GM11168 (cell line): ENCODE measurements around the gene ACAA1.

ENCODE experiments used
- in situ Hi-C: fragments of 300-500 bp; cut with MboI; formaldehyde crosslinking; loops from one replicate; pipeline ENCODE4 v1.12.0; 2022; ENCODE audit warnings: low sequenced_read_pairs; ENCODE audit not compliant: unreplicated experiment

Gene ACAA1

DNA sequence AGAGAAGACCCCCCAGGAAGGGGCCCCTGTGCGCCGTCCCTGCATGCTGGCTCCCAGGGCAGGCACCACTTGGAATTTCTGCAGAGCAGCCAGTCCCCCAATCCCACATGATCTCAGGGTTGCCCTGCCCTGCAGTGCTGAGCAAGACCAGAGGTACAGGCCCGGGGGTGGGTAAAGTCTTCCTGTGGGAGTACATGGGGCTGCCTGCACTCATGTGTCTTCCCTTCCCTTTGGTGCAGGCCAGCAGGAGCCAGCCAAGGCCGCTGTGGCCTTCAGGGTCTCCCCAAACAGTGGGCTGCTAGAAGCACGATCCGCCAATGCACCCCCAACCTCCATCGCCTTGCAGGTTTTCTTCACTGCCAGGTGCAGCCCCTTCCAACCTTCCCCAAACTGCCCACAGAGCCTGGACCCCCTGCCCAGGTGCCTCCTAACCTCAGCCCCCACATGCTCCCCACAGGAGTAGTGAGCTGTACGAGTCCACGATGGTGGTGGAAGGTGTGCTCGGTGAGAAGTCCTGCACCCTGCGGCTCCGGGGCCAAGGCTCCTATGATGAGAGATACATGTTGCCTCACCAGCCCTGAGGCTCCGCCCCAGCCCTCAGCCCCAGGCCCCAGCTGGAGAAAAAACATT, 15.0 kb downstream of the ACAA1 start:
- in situ Hi-C loops: no loop called here

DNA sequence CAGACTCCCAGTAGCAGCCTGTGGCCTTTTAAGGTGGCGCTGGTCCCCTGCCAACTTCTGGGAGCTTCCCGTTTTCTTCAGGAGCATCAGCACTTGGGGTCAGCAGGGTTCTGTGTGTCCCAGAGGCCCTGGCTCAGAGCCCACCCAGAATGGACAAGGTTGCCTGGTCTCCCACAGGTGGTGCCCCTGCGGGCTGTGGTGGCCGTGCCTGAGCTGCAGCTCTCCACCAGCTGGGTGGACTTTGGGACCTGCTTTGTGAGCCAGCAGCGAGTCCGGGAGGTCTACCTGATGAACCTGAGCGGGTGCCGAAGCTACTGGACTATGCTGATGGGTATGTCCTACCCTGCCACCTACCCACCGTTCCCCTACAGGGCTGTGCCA, 15.5 kb downstream of the ACAA1 start:
- in situ Hi-C loops: no loop called here

DNA sequence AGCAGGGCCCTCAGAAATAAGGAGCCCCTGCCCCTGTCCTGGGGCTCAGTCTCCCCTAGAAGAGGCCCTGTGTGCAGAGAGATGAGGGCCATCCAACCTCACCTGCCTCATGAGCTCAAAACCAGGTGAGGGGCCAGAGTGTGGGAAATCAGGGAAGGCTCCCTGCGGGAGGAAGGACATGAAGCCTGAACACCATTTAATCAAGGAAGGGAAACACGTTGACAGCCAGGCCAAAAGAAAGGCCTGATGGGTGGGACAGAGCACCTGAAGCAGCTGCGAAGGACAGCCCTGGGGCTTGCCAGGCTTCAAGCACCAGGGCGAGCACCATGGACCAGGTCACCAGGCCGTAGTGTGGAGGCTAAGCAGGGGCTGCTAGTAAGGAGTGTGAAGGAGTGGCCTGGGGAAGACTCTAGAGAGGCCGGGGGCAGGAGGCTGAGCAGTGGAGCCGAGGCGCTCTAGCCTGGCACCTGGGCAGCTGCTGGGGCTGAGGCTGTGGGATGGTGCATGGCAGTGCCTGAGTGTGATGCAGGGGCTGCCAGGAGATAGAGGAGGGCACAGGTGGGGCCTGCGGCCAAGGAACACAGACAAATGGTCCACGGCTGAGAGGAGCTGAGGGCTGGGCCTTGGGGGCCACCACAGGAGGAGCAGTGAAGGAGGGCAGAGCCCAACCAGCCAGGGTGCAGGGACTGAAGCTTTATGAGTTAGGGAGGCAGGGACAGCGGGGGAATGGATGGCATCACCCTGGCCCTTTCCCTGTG, 16.1 kb downstream of the ACAA1 start:
- in situ Hi-C loops: no loop called here

DNA sequence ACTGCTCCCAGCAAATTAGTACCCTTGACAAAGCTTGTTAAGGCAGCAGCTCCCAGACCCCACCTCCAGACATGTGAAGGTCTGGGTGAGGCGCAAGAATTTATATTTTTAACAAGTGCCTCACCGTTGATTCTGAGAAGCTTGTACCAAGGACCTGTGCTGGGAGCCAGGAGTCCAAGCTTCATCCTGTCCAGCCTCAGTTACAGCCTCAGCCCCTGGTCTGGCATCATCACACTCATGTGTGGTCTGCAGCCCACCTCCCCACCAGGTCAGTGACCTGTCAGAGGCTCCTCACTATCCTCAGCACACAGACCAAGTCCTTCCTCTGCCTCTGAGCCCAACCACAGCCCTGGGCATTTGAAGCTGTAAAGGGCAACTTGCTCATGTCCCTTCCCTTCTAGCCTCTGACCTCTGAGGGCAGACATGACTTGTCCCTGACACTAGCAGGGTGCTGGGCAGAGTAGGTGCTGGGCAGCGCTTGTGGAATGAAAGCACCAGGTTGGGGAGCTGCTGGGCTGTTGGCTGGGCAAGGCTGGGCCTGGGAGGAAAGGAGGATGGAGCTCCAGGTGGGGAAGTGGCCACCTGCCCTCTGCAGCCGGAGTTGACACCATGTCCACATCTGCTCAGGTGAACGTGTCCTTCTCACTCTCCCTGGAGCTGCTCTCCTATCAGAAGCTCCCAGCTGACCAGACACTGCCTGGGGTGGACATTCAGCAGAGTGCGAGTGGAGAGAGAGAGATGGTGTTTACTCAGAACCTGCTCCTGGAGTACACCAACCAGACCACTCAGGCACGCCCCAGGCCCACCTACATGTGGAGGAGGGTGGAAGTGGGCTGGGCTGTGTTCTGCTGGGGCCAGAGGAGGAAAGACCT, 16.9 kb downstream of the ACAA1 start:
- in situ Hi-C loops: no loop called here

GRCh38 chr3:38119248-38119544, 17.7 kb downstream of the ACAA1 start:
- in situ Hi-C loops: no loop called here

GRCh38 chr3:38118421-38119247, 18.3 kb downstream of the ACAA1 start:
- in situ Hi-C loops: no loop called here

DNA sequence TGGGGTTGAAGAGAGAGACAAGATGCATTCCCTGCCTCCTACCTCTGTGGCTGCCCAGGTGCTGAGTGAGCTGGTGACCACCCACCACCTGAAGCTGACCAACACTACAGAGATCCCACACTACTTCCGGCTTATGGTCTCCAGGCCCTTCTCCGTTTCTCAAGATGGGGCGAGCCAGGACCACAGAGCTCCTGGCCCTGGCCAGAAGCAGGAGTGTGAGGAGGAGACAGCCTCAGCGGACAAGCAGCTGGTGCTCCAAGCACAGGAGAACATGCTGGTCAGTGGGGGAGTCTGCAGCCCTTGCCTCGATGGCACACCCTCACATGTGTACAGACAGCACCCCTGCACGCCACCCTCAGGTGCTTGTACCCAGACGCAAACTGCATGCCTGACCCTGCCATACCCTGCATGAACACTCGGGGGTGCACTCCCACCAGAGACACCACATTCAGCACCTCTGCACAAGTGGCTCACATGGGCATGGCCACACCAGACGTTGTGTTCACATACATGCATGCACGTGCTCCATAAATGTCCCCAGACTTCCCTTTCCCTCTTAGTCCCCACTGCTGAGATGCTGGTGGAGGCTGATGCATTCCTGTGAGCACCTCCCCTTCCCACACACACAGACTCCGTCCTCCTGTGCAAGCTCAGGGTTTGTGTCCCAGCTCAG, 19.0 kb downstream of the ACAA1 start:
- in situ Hi-C loops: no loop called here

DNA sequence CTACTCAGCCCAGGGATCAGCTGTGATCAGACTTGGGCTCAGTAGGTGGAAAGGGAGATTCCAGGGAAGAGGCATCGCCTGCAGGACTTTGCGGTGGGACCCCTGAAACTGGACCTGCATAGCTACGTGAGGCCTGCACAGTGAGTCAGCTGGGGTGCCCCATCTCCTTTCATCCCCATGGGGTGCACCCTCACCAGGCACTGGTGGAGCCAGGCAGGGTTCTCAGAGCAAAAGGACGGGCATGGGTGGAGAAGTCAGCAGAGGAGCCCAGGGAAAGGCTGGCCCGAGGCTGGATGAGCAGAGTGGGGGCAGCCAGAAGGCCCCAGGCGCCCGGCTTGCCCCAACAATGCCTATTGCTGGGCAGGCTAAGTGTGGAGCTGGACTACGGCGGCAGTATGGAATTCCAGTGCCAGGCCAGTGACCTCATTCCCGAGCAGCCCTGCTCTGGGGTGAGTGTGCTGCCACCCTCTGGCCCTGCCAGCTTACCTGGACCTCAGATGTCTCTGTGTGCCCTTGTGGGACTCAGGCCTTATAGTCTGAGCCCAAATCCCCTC, 19.7 kb downstream of the ACAA1 start:
- in situ Hi-C loops: no loop called here

DNA sequence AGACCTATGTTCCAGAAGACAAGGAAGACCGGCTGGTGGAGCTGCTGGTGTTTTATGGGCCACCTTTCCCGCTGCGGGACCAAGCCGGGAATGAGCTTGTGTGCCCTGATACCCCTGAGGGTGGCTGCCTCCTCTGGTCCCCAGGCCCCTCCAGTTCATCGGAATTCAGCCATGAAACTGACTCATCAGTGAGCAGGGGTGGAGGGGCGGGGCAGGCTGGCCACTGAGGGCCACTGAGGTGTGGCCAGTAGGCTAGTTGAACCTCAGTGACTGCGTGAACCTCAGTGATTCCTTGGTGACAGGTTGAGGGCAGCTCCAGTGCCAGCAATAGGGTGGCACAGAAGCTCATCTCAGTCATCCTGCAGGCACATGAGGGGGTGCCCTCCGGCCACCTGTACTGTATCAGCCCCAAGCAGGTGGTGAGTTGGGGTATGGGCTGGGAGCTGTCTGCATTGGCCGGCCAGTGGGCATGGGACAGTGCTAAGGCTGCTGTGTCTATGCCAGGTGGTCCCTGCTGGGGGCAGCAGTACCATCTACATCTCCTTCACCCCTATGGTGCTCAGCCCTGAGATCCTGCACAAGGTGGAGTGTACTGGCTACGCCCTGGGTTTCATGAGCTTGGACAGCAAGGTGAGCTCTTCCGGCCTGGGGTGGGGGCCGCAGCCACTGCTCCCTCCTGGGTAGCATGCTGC, 20.3 kb downstream of the ACAA1 start:
- in situ Hi-C loops: no loop called here

GRCh38 chr3:38115645-38116427, 21.1 kb downstream of the ACAA1 start:
- in situ Hi-C loops: no loop called here

- in situ Hi-C loops: no loop called here
These were observed 21.9 kb downstream of the ACAA1 start for GRCh38 chr3:38114875-38115644.

DNA sequence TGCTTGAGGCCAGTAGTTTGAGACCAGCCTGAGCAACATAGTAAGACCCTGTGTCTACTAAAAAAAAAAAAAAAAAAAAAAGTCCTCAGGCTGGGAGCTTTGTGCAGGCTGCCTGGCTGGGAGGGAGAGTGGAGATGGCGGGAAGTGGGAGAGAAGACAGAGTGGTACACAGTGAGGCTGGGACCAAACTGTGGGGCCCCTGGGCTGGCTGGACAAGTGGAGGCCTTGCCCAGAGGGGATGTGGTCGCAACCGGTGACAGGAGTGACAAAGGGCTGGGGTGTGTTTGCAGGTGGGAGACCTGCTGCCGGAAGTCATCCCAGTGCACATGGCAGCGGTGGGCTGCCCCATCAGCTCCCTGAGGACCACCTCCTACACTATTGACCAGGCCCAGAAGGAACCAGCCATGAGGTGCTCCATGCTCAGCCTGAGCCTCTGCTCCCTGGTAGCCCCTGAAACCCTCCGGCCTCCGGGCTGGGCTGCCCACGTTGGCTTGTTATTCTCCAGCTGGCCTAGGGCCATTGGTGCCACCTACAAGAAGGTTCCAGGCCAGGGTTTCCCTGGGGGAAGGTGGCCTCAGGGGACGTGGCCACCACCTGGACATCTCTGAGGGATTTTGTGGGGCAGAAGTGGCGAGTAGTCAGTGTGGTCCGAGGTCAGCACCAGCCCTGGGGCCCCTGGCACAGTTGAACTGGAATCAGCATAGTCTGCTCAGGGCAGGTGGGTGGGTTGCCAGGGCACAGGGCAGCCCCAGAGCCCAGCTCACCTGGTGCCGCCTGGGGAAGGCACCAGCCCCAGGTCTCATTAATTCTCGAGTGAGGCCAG, 22.7 kb downstream of the ACAA1 start:
- in situ Hi-C loops: no loop called here

DNA sequence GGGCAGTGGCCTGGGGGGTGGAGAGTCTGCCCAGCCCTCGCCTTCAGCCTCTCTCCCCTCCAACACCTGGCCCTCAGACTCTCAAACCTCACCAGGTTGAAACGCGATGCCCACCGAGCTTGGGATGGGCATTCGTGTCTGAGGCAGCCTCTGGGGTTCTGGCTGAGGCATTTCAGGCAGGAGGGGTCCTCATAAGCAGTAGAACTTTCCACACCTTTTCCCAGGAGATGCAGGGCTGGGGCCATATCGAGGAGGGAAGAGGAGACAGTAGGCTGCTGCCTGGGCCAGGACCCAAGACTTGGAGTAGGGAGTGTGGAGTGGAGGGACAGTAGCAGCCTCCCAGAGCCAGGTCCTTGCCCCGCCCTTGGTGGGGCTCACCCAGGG, 24.6 kb downstream of the ACAA1 start:
- in situ Hi-C loops: no loop called here

DNA sequence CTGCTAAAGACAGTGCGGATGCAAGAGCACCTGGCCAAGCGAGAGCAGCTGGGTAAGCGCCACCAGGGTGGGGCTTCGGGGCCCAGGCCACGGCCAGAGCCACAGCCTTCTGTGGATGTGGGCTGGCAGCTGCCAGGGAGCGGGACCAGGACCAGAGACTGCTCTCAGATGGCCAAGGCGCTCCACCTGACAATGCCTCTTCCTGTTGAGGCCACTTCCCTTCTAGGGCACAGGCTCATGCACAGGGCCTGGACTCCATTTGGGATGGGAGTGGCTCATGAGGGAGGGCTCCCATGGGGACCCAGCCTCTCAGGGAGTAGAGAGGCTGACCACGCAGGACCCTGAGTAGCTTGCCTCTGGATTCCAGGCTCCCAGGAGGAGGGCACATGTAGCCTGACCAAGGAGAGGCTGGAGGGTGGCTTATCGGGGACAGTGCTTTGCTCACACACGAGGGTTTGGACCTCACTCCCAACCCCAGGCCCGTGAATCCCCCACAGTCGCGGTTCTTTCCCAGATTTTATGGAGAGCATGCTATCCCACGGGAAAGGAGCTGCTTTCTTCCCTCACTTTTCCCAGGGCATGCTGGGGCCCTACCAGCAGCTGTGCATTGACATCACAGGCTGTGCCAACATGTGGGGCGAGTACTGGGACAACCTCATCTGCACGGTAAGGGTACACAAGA, 25.1 kb downstream of the ACAA1 start:
- in situ Hi-C loops: no loop called here

DNA sequence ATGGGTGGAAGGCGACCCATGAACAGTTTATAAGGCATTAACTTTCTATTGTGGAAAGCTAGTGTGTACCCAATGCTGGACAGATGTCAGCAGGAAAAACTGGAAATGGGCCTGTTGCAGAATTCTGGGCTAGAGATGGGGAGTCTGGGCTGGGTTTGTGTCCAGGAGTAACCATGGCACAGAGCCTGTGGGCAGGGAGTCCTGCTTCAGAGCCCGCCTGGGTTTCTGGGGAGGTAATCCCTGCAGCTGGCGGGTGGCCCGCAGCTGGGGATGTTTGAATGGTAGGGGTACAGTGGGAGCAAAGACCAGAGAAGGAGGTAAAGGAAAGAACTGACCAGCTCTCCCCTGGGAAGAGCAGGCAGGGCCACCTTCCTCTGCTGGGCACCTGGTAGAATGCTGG, 25.7 kb downstream of the ACAA1 start:
- in situ Hi-C loops: no loop called here

DNA sequence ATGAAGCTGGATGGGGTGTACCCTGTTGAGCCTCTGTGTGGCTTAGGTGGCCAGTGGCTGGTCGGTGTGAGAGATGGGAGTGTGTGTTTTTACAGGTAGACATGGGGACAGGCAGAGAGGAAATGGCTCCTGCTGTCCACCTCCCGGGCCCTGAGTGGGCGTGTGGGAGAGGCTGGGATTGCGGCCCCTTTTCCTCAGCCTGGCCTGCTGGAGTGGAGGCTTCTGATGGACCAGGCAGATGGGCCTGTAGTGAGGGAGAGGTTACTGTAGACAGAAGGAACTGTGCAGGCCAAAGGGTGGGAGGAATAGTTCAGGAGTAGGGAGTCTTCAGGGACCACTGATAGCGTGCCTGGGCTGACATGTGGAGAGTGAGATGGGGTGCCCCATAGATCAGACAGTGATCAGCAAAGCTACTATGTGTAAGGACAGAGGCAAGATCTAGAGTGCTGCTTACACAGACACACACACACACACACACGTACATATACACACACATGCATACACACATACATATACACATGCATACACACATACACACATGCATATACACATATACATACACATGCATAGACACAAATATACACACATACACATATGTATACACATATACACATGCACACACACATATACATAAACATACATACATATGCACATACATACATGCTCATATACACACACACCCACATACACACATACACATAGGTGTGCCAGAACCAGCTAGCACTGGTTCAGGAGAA, 26.4 kb downstream of the ACAA1 start:
- in situ Hi-C loops: no loop called here
